BE2C (cell line): Measurements from ENCODE around the gene ADGRF1.

Source experiments
- DNase-seq: peaks from one replicate; pipeline ENCODE4 v3.0.0-alpha.2; 2020
- H3K27me3 ChIP-seq: fragments of 250-450 bp; sonication (Bioruptor Pico); 2 replicates; pipeline ENCODE4 v1.5.1; 2020; ENCODE audit warnings: mild to moderate bottlenecking
- H3K36me3 ChIP-seq: fragments of 250-450 bp; sonication (Bioruptor Pico); 2 replicates; pipeline ENCODE4 v1.5.1; 2020; ENCODE audit warnings: mild to moderate bottlenecking
- H3K4me1 ChIP-seq: fragments of 250-450 bp; sonication (Bioruptor Pico); 2 replicates; pipeline ENCODE4 v1.5.1; 2020
- H3K4me3 ChIP-seq: 2 replicates; pipeline ENCODE4 v1.5.1; 2011; ENCODE audit warnings: low read depth, low read length
- H3K9me3 ChIP-seq: fragments of 250-450 bp; sonication (Bioruptor Pico); 2 replicates; pipeline ENCODE4 v1.5.1; 2020
- CTCF ChIP-seq: IDR thresholded peaks from 2 replicates; pipeline ENCODE4 v1.5.1; 2012; ENCODE audit warnings: mild to moderate bottlenecking, low read depth, low read length

ADGRF1 gene

GRCh38 chr6:46989398-46989797 lies 52.7 kb downstream of the ADGRF1 start:
- peaks cover 3% of the 10 kb centered on the region; the same call in 1 of the 2 replicates for H3K27me3 ChIP-seq
- no peaks in the 10 kb centered on the region for H3K9me3 ChIP-seq
- no peak for TF ChIP-seq CTCF
- H3K4me1 ChIP-seq, result no peaks in the 10 kb centered on the region
- H3K36me3 ChIP-seq, result no peaks in the 10 kb centered on the region
- no peak overlapping the region for H3K4me3 ChIP-seq
- no peak for DNase-seq

GRCh38 chr6:46985943-46986342 lies 56.2 kb downstream of the ADGRF1 start:
- Histone ChIP-seq H3K4me1 (no peaks in the 10 kb centered on the region), H3K36me3 (no peaks in the 10 kb centered on the region), H3K4me3 (no peak overlapping the region), H3K27me3 (peaks cover 3% of the 10 kb centered on the region; the same call in 1 of the 2 replicates), H3K9me3 (no peaks in the 10 kb centered on the region)
- no peak for DNase-seq
- no peak for TF ChIP-seq CTCF

- Histone ChIP-seq H3K36me3 (no peaks in the 10 kb centered on the region), H3K9me3 (no peaks in the 10 kb centered on the region), H3K27me3 (no peaks in the 10 kb centered on the region; the same call in 1 of the 2 replicates), H3K4me1 (no peaks in the 10 kb centered on the region), H3K4me3 (no peak overlapping the region)
- no peak for DNase-seq
- TF ChIP-seq CTCF, result no peak
Observed at GRCh38 chr6:46983007-46983411, 59.1 kb downstream of the ADGRF1 start.

GRCh38 chr6:46979206-46979605 lies 62.9 kb downstream of the ADGRF1 start:
- H3K4me1 ChIP-seq, result no peaks in the 10 kb centered on the region
- TF ChIP-seq CTCF, result no peak
- no peaks in the 10 kb centered on the region; the same call in 1 of the 2 replicates for H3K27me3 ChIP-seq
- no peak overlapping the region for H3K4me3 ChIP-seq
- no peaks in the 10 kb centered on the region for H3K9me3 ChIP-seq
- DNase-seq, result no peak
- H3K36me3 ChIP-seq, result no peaks in the 10 kb centered on the region

GRCh38 chr6:46974786-46975185 lies 67.3 kb downstream of the ADGRF1 start:
- Histone ChIP-seq H3K9me3 (no peaks in the 10 kb centered on the region), H3K4me3 (no peak overlapping the region), H3K4me1 (no peaks in the 10 kb centered on the region), H3K27me3 (peaks cover 3% of the 10 kb centered on the region; the same call in 1 of the 2 replicates), H3K36me3 (no peaks in the 10 kb centered on the region)
- no peak for TF ChIP-seq CTCF
- DNase-seq, result no peak

- Histone ChIP-seq H3K4me3 (no peak overlapping the region), H3K27me3 (0 out of 2 replicates have a peak, but pooled peaks cover 3% of the 10 kb centered on the region), H3K4me1 (no peaks in the 10 kb centered on the region), H3K9me3 (no peaks in the 10 kb centered on the region), H3K36me3 (no peaks in the 10 kb centered on the region)
- TF ChIP-seq CTCF, result no peak
- no peak for DNase-seq
Observed at GRCh38 chr6:46973029-46973428, 69.1 kb downstream of the ADGRF1 start.
